GM23248 (cell line): ENCODE results near the gene CAMKK1. TPM values are rescaled to one million over a fixed set of nuclear protein-coding genes. Genes with fewer than 3 reads are reported as not detected.

Experiments
- DNase-seq: peaks from one replicate; pipeline ENCODE4 v3.0.0-alpha.2; 2015
- H2AFZ ChIP-seq: fragments of 200-600 bp; sonication (generic); 2 replicates; pipeline ENCODE4 v1.6.1; 2016; ENCODE audit warnings: antibody characterized with exemption
- H3F3A ChIP-seq: fragments of 200-600 bp; sonication (generic); 2 replicates; pipeline ENCODE4 v1.6.1; 2016; ENCODE audit warnings: mild to moderate bottlenecking, antibody characterized with exemption, mixed run types; ENCODE audit not compliant: insufficient read depth
- H3K27ac ChIP-seq: fragments of 200-600 bp; sonication (generic); 2 replicates; pipeline ENCODE4 v1.5.1; 2016; ENCODE audit warnings: mild to moderate bottlenecking
- H3K27me3 ChIP-seq: fragments of 200-600 bp; sonication (generic); replicated peaks from 2 replicates; pipeline ENCODE4 v1.6.1; 2016; ENCODE audit warnings: mild to moderate bottlenecking; ENCODE audit not compliant: insufficient read depth
- H3K36me3 ChIP-seq: fragments of 200-600 bp; sonication (generic); 2 replicates; pipeline ENCODE4 v1.6.1; 2016; ENCODE audit warnings: low read depth, mild to moderate bottlenecking
- H3K4me1 ChIP-seq: fragments of 200-600 bp; sonication (generic); 2 replicates; pipeline ENCODE4 v1.6.1; 2016; ENCODE audit warnings: mild to moderate bottlenecking; ENCODE audit not compliant: insufficient read depth
- H3K4me2 ChIP-seq: fragments of 200-600 bp; sonication (generic); one replicate; pipeline ENCODE4 v1.6.1; 2016; ENCODE audit warnings: mild to moderate bottlenecking; ENCODE audit not compliant: unreplicated experiment
- H3K4me3 ChIP-seq: fragments of 200-600 bp; sonication (generic); 2 replicates; pipeline ENCODE4 v1.5.1; 2016; ENCODE audit warnings: mild to moderate bottlenecking
- H3K79me2 ChIP-seq: fragments of 200-600 bp; sonication (generic); 2 replicates; pipeline ENCODE4 v1.6.1; 2016; ENCODE audit warnings: mild to moderate bottlenecking; ENCODE audit not compliant: insufficient read depth
- H3K9ac ChIP-seq: fragments of 200-600 bp; sonication (generic); 2 replicates; pipeline ENCODE4 v1.6.1; 2016; ENCODE audit warnings: mild to moderate bottlenecking
- H3K9me2 ChIP-seq: fragments of 200-600 bp; sonication (generic); 2 replicates; pipeline ENCODE4 v1.6.1; 2016; ENCODE audit warnings: mixed run types, mild to moderate bottlenecking, moderate library complexity; ENCODE audit not compliant: insufficient read depth
- H3K9me3 ChIP-seq: fragments of 200-600 bp; sonication (generic); one replicate; pipeline ENCODE4 v1.6.1; 2017; ENCODE audit warnings: low read depth
- H4K20me1 ChIP-seq: fragments of 200-600 bp; sonication (generic); 2 replicates; pipeline ENCODE4 v1.6.0; 2016; ENCODE audit not compliant: insufficient read depth
- EZH2 ChIP-seq: fragments of 200-600 bp; sonication (generic); IDR thresholded peaks from 2 replicates; pipeline ENCODE4 v1.6.1; 2018; ENCODE audit warnings: antibody characterized with exemption, mild to moderate bottlenecking; ENCODE audit not compliant: insufficient read depth, poor library complexity, severe bottlenecking
- EZH2phosphoT487 ChIP-seq: fragments of 200-600 bp; sonication (generic); IDR thresholded peaks from 2 replicates; pipeline ENCODE4 v1.6.1; 2018; ENCODE audit warnings: antibody characterized with exemption, moderate library complexity, mild to moderate bottlenecking, low read depth; ENCODE audit not compliant: insufficient read depth
- WGBS, 2 experiments: methylation state at CpG; one replicate each; pipeline ENCODE4 v1.1.6; 2015 to 2017; ENCODE audit warnings: low lambda C conversion rate in 2 of 2, low coverage in 1 of 2; ENCODE audit errors: missing lambda C conversion rate in 2 of 2; 5-methylcytosine and 5-hydroxymethylcytosine counted together
- in situ Hi-C: fragments of 300-500 bp; cut with MboI; formaldehyde crosslinking; loops from 2 replicates; pipeline ENCODE4 v1.15.0; 2020
- polyA plus RNA-seq: library from polyadenylated mRNA; unstranded; fragments of >200 nt; fragmentation: Nextera tagmentation; extraction: Ambion mirVana; gene quantifications from 2 replicates; pipeline ENCODE4 v1.2.1, GENCODE V29; 2016
- total RNA-seq: library from RNA; depleted of rRNA; stranded (reverse); fragments of >200 nt; shearing (Covaris generic); gene quantifications from 2 replicates; pipeline ENCODE4 v1.2.3, GENCODE V29; 2014

The CAMKK1 gene
- total and polyA plus RNA-seq, 2 experiments from 2014 or later: 4.0 to 4.5 TPM

- H3K4me3 ChIP-seq: no peak overlapping the region
- TF ChIP-seq EZH2phosphoT487 (no peak), EZH2 (no peak)
- H3F3A ChIP-seq: peaks cover 5% of the 10 kb centered on the region
- WGBS, 2 experiments: 58 to 75% methylated on average over 14 to 15 of the region's 15 CpGs
- H3K27ac ChIP-seq: no peak overlapping the region
- H2AFZ ChIP-seq: no peak overlapping the region
- no peaks in the 10 kb centered on the region for H4K20me1 ChIP-seq
- H3K9me3 ChIP-seq: no peaks in the 10 kb centered on the region
- H3K4me2 ChIP-seq: no peak overlapping the region
- no peaks in the 10 kb centered on the region for H3K9me2 ChIP-seq
- H3K9ac ChIP-seq: no peak overlapping the region
- DNase-seq: no peak
- no peaks in the 10 kb centered on the region for H3K36me3 ChIP-seq
- H3K27me3 ChIP-seq: no peaks in the 10 kb centered on the region
- H3K4me1 ChIP-seq: peaks cover 6% of the 10 kb centered on the region
- H3K79me2 ChIP-seq: no peaks in the 10 kb centered on the region
- in situ Hi-C loops: no loop called here
Observed at GRCh38 chr17:3896108-3896967, 3.5 kb upstream of the CAMKK1 start.

- H3K9me3 ChIP-seq: no peaks in the 10 kb centered on the region
- in situ Hi-C loops: no loop called here
- 96 to 97% methylated on average over 3 of the region's 3 CpGs for WGBS, 2 experiments
- no peaks in the 10 kb centered on the region for H4K20me1 ChIP-seq
- no peak overlapping the region for H3K4me2 ChIP-seq
- H3K79me2 ChIP-seq: no peaks in the 10 kb centered on the region
- H3K9me2 ChIP-seq: no peaks in the 10 kb centered on the region
- no peak overlapping the region for H3K4me3 ChIP-seq
- H3K27me3 ChIP-seq: no peaks in the 10 kb centered on the region
- H3F3A ChIP-seq: peaks cover 15% of the 10 kb centered on the region
- H3K36me3 ChIP-seq: no peaks in the 10 kb centered on the region
- H3K4me1 ChIP-seq: peaks cover 16% of the 10 kb centered on the region
- no peak for DNase-seq
- no peak overlapping the region for H2AFZ ChIP-seq
- H3K27ac ChIP-seq: no peak overlapping the region
- TF ChIP-seq EZH2phosphoT487 (no peak), EZH2 (no peak)
- H3K9ac ChIP-seq: no peak overlapping the region
Observed at GRCh38 chr17:3895354-3895753, 2.5 kb upstream of the CAMKK1 start.

- Histone ChIP-seq H3K4me2 (no peak overlapping the region), H3K4me3 (no peak overlapping the region), H3K9me3 (no peaks in the 10 kb centered on the region), H3K4me1 (peaks cover 18% of the 10 kb centered on the region), H3K27me3 (no peaks in the 10 kb centered on the region), H3K9ac (no peak overlapping the region), H4K20me1 (no peaks in the 10 kb centered on the region), H3K27ac (no peak overlapping the region), H3K36me3 (no peaks in the 10 kb centered on the region), H2AFZ (no peak overlapping the region), H3F3A (peaks cover 16% of the 10 kb centered on the region), H3K79me2 (no peaks in the 10 kb centered on the region), H3K9me2 (no peaks in the 10 kb centered on the region)
- TF ChIP-seq EZH2phosphoT487 (no peak), EZH2 (no peak)
- peak; percentile 32 for DNase-seq
- in situ Hi-C loops: no loop called here
- WGBS, 2 experiments: 49% methylated on average over 2 of the region's 2 CpGs
Observed at GRCh38 chr17:3894911-3895343, 2.1 kb upstream of the CAMKK1 start.

- no peaks in the 10 kb centered on the region for H3K9me3 ChIP-seq
- H2AFZ ChIP-seq: no peak overlapping the region
- peaks cover 26% of the 10 kb centered on the region for H3K4me1 ChIP-seq
- DNase-seq: no peak
- no peaks in the 10 kb centered on the region for H3K27me3 ChIP-seq
- no peaks in the 10 kb centered on the region for H3K36me3 ChIP-seq
- peaks cover 20% of the 10 kb centered on the region for H3F3A ChIP-seq
- H4K20me1 ChIP-seq: no peaks in the 10 kb centered on the region
- WGBS, 2 experiments: 81 to 91% methylated on average over 5 of the region's 5 CpGs
- H3K9me2 ChIP-seq: no peaks in the 10 kb centered on the region
- no peak overlapping the region for H3K4me2 ChIP-seq
- no peak for TF ChIP-seq EZH2phosphoT487
- no peaks in the 10 kb centered on the region for H3K79me2 ChIP-seq
- no peak overlapping the region for H3K27ac ChIP-seq
- in situ Hi-C loops: no loop called here
- no peak overlapping the region for H3K4me3 ChIP-seq
- no peak overlapping the region for H3K9ac ChIP-seq
Observed at GRCh38 chr17:3894188-3894587, 1.3 kb upstream of the CAMKK1 start.
